PC-9 (cell line): Measurements from ENCODE around the gene RNF112.

ENCODE experiments used
- CTCF ChIP-seq: fragments of 200-600 bp; sonication (generic); conservative IDR thresholded peaks from 2 replicates; pipeline ENCODE4 v1.6.1; 2017; ENCODE audit warnings: mixed run types, antibody characterized with exemption, mild to moderate bottlenecking, moderate library complexity
- EZH2 ChIP-seq: fragments of 200-600 bp; sonication (generic); IDR thresholded peaks from 2 replicates; pipeline ENCODE4 v1.8.0; 2017; ENCODE audit warnings: antibody characterized with exemption, low read depth

GRCh38 chr17:19378416-19379360 is 32.3 kb upstream of the RNF112 start, which contains the start of gene MAPK7:
- no peak for TF ChIP-seq CTCF
- TF ChIP-seq EZH2 = no peak
